HG02588 (cell line): Measurements from ENCODE around the gene PDCL3.

ENCODE experiments used
- ATAC-seq: cut with Tn5 transposase; IDR thresholded peaks from one replicate; pipeline ENCODE4 v1.9.1; 2021; ENCODE audit warnings: mild to moderate bottlenecking, moderate library complexity; ENCODE audit not compliant: unreplicated experiment

PDCL3 gene

GRCh38 chr2:100611079-100612029 lies 48.6 kb downstream of the PDCL3 start:
- ATAC-seq = no peak

DNA sequence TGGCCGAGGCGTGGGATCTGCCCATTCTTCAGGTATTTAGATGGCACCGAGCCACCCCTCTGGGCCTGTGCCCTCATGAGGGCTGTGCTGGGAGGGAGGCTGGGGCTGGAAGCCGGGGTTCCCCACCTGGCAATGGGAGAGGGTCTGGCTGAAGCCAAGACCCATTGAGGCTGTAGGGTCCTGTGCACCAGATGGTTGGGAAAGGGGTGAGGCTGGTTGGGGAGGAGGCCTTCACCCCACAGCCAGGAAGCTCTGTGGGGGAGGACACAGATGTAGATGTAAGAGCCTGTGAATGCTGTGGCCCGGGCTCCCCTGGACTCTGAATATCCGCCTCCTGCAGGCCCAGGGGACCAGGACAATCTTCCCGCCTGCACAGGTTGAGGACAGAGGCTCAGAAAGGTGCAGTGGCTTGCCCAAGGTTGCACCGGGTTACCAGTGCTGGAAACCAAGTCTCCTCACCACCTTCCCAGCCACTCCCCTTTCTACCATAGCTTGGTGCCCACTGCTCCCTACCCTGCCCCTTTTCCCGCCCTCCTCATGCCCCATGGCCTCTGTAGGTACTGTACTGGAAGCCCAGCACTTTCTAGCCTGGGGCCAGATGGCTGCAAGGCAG lies 49.7 kb downstream of the PDCL3 start:
- ATAC-seq = no peak

- no peak for ATAC-seq
Observed at GRCh38 chr2:100613719-100614118, 50.9 kb downstream of the PDCL3 start.

- ATAC-seq = no peak
Observed at GRCh38 chr2:100614455-100615000, 51.7 kb downstream of the PDCL3 start.

DNA sequence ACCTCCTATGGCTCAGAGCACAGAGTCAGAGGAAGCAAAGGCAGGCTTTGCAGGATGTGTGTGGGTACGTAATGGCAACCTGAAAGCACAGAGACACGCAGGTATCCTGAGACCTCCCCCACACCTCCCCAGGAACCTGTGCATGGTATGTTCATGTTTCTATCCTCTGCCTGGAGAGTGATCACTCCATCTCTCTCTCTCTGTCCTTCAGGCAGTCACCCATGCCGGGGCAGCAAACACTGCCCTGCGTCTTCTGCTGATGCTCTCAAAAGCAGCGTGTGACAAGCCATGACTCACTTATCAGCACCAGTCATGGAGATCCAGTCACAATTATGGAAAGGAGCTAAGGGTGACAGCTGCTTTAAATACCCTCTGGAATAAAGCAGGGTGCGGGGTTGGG lies 52.7 kb downstream of the PDCL3 start:
- ATAC-seq = no peak

- ATAC-seq = no peak
Observed at GRCh38 chr2:100615886-100616285, 53.1 kb downstream of the PDCL3 start.

- no peak for ATAC-seq
Observed at GRCh38 chr2:100616841-100617390, 54.1 kb downstream of the PDCL3 start.

DNA sequence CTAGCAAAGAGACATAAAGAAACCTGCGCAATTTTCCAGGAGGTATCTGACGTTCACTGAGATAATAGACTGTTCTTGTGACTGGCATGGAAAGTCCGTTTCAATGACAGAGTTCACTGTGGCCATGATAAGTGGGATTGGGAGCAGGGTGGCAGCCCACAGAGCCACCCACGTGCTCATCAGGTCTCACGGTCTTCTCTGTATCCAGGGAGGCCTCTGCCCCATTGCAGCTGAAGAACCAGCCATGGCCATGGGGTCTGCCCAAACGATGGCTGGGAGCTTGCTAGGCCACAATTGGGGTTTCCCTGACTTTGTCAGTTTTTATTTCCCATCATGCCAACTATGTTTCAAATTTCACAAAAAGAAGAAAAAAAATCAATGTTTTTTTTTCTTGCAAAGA lies 57.2 kb downstream of the PDCL3 start:
- ATAC-seq = no peak

- ATAC-seq = no peak
Observed at GRCh38 chr2:100620481-100620880, 57.7 kb downstream of the PDCL3 start.

- ATAC-seq = no peak
Observed at GRCh38 chr2:100621371-100621951, 58.7 kb downstream of the PDCL3 start.

- ATAC-seq = no peak
Observed at GRCh38 chr2:100623033-100623715, 60.4 kb downstream of the PDCL3 start.

- no peak for ATAC-seq
Observed at GRCh38 chr2:100623930-100624329, 61.1 kb downstream of the PDCL3 start.

DNA sequence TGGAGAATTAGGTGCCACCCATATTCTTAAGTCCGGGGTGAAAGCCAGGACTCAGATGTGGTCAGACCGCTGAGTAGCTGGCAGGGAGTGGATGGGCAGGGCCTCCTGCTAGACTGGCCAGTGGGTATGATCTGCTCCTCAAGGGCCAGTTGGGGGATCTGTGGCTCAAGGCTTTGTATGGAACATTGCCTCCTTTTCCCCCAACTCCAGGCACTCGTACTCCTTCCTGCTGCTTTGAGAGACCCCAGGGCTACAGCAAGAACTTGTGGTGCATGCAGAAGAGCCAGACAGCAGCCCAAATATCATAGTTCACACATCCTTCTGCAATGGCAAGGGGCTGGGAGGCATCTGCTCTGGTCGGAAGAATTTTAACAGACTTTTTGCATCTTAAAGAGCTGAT lies 61.7 kb downstream of the PDCL3 start:
- no peak for ATAC-seq

DNA sequence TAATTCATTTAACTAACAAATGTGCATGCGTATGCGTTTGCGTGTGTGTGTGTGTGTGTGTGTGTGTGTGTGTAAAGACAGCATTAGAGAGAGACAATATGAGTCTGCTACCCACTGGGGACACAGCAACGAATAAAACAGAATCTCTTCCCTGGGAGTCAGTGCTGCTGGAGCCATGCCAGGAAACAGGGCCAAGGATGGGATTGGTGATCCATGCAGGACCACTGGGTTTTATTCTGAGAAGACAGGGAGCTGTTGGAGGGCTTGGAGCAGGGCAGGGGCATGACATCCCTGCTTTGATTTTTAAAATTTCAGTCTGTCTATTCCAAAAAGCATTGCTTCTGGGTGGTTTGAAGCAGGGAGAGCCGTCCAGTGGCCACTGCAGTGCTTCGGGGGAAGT lies 62.9 kb downstream of the PDCL3 start:
- no peak for ATAC-seq
